ENCODE data around the gene NCMAP.

The NCMAP gene

GRCh38 chr1:24535021-24535424 is 20.9 kb upstream of the NCMAP start:
- TF ChIP-seq CTCF (IDR thresholded peaks at IDR 0.05; ENCODE audit: extremely low read depth, insufficient read depth, missing control alignments): no peak
- DNase-seq (ENCODE audit: low spot score): peak; percentile 68
- in situ Hi-C loops (cut with MboI; ENCODE audit: low pct_unique_long_range_greater_than_20kb, low sequenced_read_pairs, unreplicated experiment): no loop called here

GRCh38 chr1:24535778-24536177 is 20.1 kb upstream of the NCMAP start:
- in situ Hi-C loops (cut with MboI; ENCODE audit: low pct_unique_long_range_greater_than_20kb, low sequenced_read_pairs, unreplicated experiment): no loop called here

GRCh38 chr1:24536391-24536840 is 19.5 kb upstream of the NCMAP start:
- in situ Hi-C loops (cut with MboI; ENCODE audit: low pct_unique_long_range_greater_than_20kb, low sequenced_read_pairs, unreplicated experiment): no loop called here
- no peak for TF ChIP-seq CTCF (IDR thresholded peaks at IDR 0.05; ENCODE audit: extremely low read depth, insufficient read depth, missing control alignments)
- DNase-seq (ENCODE audit: low spot score): peak; percentile 61

More at GRCh38 chr1:24535778-24536177, 20.1 kb upstream of the NCMAP start:
- no peak for TF ChIP-seq CTCF (IDR thresholded peaks at IDR 0.05; ENCODE audit: extremely low read depth, insufficient read depth, missing control alignments)
- DNase-seq (ENCODE audit: low spot score): no peak

- in situ Hi-C loops (cut with MboI; ENCODE audit: low pct_unique_long_range_greater_than_20kb, low sequenced_read_pairs, unreplicated experiment): no loop called here
These were observed 15.6 kb upstream of the NCMAP start for GRCh38 chr1:24540051-24540905.

GRCh38 chr1:24540906-24541710 is 14.8 kb upstream of the NCMAP start:
- in situ Hi-C loops (cut with MboI; ENCODE audit: low pct_unique_long_range_greater_than_20kb, low sequenced_read_pairs, unreplicated experiment): no loop called here
- DNase-seq (ENCODE audit: low spot score): no peak
- TF ChIP-seq CTCF (IDR thresholded peaks at IDR 0.05; ENCODE audit: extremely low read depth, insufficient read depth, missing control alignments): no peak

More at GRCh38 chr1:24540051-24540905, 15.6 kb upstream of the NCMAP start:
- no peak for TF ChIP-seq CTCF (IDR thresholded peaks at IDR 0.05; ENCODE audit: extremely low read depth, insufficient read depth, missing control alignments)
- DNase-seq (ENCODE audit: low spot score): no peak

- in situ Hi-C loops (cut with MboI; ENCODE audit: low pct_unique_long_range_greater_than_20kb, low sequenced_read_pairs, unreplicated experiment): no loop called here
- no peak for DNase-seq (ENCODE audit: low spot score)
- TF ChIP-seq CTCF (IDR thresholded peaks at IDR 0.05; ENCODE audit: extremely low read depth, insufficient read depth, missing control alignments): peak; percentile 60
These were observed 14.1 kb upstream of the NCMAP start for GRCh38 chr1:24541711-24542346.
